ENCODE measurements around the gene CMSS1.

CMSS1 gene

GRCh38 chr3:99972380-99973104, 154.9 kb downstream of the CMSS1 start:
- DNase-seq (ENCODE audit: low spot score): no peak
- TF ChIP-seq CTCF (IDR thresholded peaks at IDR 0.05; ENCODE audit: borderline replicate concordance, control extremely low read depth, extremely low read depth, insufficient read depth, missing control alignments): no peak
- in situ Hi-C loops (cut with MboI; ENCODE audit: low sequenced_read_pairs, unreplicated experiment): no loop called here

GRCh38 chr3:99974989-99975388, 157.3 kb downstream of the CMSS1 start:
- no peak for DNase-seq (ENCODE audit: low spot score)
- in situ Hi-C loops (cut with MboI; ENCODE audit: low sequenced_read_pairs, unreplicated experiment): no loop called here
- no peak for TF ChIP-seq CTCF (IDR thresholded peaks at IDR 0.05; ENCODE audit: borderline replicate concordance, control extremely low read depth, extremely low read depth, insufficient read depth, missing control alignments)

GRCh38 chr3:99976584-99976983, 158.9 kb downstream of the CMSS1 start:
- DNase-seq (ENCODE audit: low spot score): no peak
- in situ Hi-C loops (cut with MboI; ENCODE audit: low sequenced_read_pairs, unreplicated experiment): no loop called here
- no peak for TF ChIP-seq CTCF (IDR thresholded peaks at IDR 0.05; ENCODE audit: borderline replicate concordance, control extremely low read depth, extremely low read depth, insufficient read depth, missing control alignments)

- in situ Hi-C loops (cut with MboI; ENCODE audit: low sequenced_read_pairs, unreplicated experiment): no loop called here
- DNase-seq (ENCODE audit: low spot score): no peak
- TF ChIP-seq CTCF (IDR thresholded peaks at IDR 0.05; ENCODE audit: borderline replicate concordance, control extremely low read depth, extremely low read depth, insufficient read depth, missing control alignments): no peak
Observed at GRCh38 chr3:99978221-99978620, 160.6 kb downstream of the CMSS1 start.

- no peak for TF ChIP-seq CTCF (IDR thresholded peaks at IDR 0.05; ENCODE audit: borderline replicate concordance, control extremely low read depth, extremely low read depth, insufficient read depth, missing control alignments)
- in situ Hi-C loops (cut with MboI; ENCODE audit: low sequenced_read_pairs, unreplicated experiment): no loop called here
- no peak for DNase-seq (ENCODE audit: low spot score)
Observed at GRCh38 chr3:99980606-99981005, 162.9 kb downstream of the CMSS1 start.

GRCh38 chr3:99981138-99981537, 163.5 kb downstream of the CMSS1 start:
- TF ChIP-seq CTCF (IDR thresholded peaks at IDR 0.05; ENCODE audit: borderline replicate concordance, control extremely low read depth, extremely low read depth, insufficient read depth, missing control alignments): no peak
- no peak for DNase-seq (ENCODE audit: low spot score)
- in situ Hi-C loops (cut with MboI; ENCODE audit: low sequenced_read_pairs, unreplicated experiment): no loop called here
